Measurements from ENCODE around the gene NDUFA8. TPM values are rescaled to one million over a fixed set of nuclear protein-coding genes. Genes with fewer than 3 reads are reported as not detected.
A peak's percentile ranks its signal among the peaks of the same experiment; 100 is the strongest.

Gene NDUFA8
- total and polyA plus RNA-seq, 2 experiments from 2014 or later, result 36.6 to 144 TPM

DNA sequence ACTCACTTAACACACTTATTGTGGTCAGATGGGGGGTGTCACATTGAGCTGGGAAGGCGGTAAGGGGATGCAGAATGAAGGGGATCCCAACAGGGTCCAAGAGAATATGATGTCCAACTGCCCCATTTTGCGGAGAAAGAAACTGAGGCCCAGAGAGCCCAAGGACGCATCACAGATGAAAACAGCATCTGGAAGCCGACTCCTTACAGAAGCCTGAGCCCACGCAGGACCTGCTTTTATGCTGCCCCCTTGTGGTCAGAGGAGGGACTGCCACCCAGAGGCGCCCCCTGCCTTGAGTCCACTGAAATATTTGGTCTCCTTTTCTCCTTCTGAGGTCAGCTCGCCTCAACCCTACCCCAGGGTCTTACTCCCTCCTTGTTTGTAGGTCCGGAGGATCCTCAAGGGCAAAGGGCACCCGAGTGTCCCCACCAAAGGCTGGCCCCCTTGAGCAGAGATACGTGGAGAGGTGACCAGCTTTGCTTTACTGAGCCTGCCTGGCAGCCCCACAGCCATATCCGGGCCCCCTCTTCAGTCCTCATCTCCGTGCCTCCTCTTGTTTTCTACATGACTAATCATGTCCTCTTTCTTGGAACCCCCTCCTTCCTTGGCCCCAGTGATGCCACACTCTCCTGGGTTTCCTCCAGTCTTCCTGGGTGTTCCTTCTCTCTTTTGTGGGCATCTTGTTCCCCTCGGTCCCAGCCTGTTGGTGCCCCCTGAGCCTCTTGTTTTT lies 36.5 kb downstream of the NDUFA8 start:
- no peaks in the 10 kb centered on the region for H3K79me2 ChIP-seq (replicated peaks; ENCODE audit: insufficient read depth)
- H3K36me3 ChIP-seq (ENCODE audit: insufficient read depth), result no peaks in the 10 kb centered on the region
- ATAC-seq (peak; percentile 22), DNase-seq (ENCODE audit: low spot score) (peak; percentile 85)
- no peaks in the 10 kb centered on the region for H4K20me1 ChIP-seq (replicated peaks; ENCODE audit: insufficient read depth)
- no peak overlapping the region for H3K4me2 ChIP-seq
- no peak overlapping the region for H3K4me3 ChIP-seq
- H3K4me1 ChIP-seq (ENCODE audit: insufficient read depth), result peaks cover 12% of the 10 kb centered on the region
- Mint-ChIP-seq H3K4me1 (peaks cover 17% of the 10 kb centered on the region; the same call in 2 of the 3 replicates), H3K36me3 (ENCODE audit: low read depth) (no peaks in the 10 kb centered on the region), H3K27ac (no peak overlapping the region), H3K4me3 (no peak overlapping the region), H3K9me3 (no peaks in the 10 kb centered on the region; the same call in 2 of the 3 replicates), H3K27me3 (ENCODE audit: insufficient read depth, low read depth, poor library complexity) (peaks cover 38% of the 10 kb centered on the region)
- peaks cover 30% of the 10 kb centered on the region for H3K27me3 ChIP-seq (ENCODE audit: insufficient read depth)
- H3F3A ChIP-seq (replicated peaks; ENCODE audit: low read depth), result no peaks in the 10 kb centered on the region
- no peaks in the 10 kb centered on the region for H3K9me2 ChIP-seq (ENCODE audit: insufficient read depth)
- H3K27ac ChIP-seq (ENCODE audit: low read depth), result no peak overlapping the region
- 0 out of 2 replicates have a peak, but pooled peaks have one; percentile 24 for TF ChIP-seq CREB1 (CRISPR knock-in tag; IDR thresholded peaks at IDR 0.05; ENCODE audit: low read depth)
- TF ChIP-seq, protein P1, sequence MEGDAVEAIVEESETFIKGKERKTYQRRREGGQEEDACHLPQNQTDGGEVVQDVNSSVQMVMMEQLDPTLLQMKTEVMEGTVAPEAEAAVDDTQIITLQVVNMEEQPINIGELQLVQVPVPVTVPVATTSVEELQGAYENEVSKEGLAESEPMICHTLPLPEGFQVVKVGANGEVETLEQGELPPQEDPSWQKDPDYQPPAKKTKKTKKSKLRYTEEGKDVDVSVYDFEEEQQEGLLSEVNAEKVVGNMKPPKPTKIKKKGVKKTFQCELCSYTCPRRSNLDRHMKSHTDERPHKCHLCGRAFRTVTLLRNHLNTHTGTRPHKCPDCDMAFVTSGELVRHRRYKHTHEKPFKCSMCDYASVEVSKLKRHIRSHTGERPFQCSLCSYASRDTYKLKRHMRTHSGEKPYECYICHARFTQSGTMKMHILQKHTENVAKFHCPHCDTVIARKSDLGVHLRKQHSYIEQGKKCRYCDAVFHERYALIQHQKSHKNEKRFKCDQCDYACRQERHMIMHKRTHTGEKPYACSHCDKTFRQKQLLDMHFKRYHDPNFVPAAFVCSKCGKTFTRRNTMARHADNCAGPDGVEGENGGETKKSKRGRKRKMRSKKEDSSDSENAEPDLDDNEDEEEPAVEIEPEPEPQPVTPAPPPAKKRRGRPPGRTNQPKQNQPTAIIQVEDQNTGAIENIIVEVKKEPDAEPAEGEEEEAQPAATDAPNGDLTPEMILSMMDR (conservative IDR thresholded peaks at IDR 0.05; ENCODE audit: low read depth in 2 of 2), result peak; percentile 99 to 100
- TF ChIP-seq, protein P2, sequence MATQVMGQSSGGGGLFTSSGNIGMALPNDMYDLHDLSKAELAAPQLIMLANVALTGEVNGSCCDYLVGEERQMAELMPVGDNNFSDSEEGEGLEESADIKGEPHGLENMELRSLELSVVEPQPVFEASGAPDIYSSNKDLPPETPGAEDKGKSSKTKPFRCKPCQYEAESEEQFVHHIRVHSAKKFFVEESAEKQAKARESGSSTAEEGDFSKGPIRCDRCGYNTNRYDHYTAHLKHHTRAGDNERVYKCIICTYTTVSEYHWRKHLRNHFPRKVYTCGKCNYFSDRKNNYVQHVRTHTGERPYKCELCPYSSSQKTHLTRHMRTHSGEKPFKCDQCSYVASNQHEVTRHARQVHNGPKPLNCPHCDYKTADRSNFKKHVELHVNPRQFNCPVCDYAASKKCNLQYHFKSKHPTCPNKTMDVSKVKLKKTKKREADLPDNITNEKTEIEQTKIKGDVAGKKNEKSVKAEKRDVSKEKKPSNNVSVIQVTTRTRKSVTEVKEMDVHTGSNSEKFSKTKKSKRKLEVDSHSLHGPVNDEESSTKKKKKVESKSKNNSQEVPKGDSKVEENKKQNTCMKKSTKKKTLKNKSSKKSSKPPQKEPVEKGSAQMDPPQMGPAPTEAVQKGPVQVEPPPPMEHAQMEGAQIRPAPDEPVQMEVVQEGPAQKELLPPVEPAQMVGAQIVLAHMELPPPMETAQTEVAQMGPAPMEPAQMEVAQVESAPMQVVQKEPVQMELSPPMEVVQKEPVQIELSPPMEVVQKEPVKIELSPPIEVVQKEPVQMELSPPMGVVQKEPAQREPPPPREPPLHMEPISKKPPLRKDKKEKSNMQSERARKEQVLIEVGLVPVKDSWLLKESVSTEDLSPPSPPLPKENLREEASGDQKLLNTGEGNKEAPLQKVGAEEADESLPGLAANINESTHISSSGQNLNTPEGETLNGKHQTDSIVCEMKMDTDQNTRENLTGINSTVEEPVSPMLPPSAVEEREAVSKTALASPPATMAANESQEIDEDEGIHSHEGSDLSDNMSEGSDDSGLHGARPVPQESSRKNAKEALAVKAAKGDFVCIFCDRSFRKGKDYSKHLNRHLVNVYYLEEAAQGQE (IDR thresholded peaks at IDR 0.05; ENCODE audit: unreplicated experiment), result no peak
- H2AFZ ChIP-seq, result peak overlapping the region; percentile 72; the same call in 1 of the 2 replicates

DNA sequence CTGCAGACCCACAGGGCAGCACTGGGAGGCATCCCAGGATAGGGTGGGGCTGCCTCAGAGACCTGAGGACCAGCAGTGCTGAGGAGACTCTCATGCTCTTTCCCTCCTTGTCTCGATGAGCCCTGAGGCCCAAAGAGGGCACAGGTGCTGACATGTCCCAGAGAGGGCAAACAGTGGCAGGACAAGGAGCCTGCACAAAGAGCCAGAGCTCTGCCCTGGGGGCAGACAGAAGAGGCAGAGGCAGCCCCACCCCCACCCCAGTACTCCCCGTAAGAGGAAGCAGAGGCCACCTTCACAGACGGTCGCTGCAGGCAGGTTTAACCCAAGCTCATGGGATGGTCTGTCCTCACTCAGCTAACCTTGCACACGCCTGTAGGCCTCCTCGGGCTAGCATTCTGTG lies 37.1 kb downstream of the NDUFA8 start:
- Histone ChIP-seq H3K36me3 (ENCODE audit: insufficient read depth) (no peaks in the 10 kb centered on the region), H3K9me2 (ENCODE audit: insufficient read depth) (no peaks in the 10 kb centered on the region), H2AFZ (no peak overlapping the region), H3K27ac (ENCODE audit: low read depth) (no peak overlapping the region), H3K27me3 (ENCODE audit: insufficient read depth) (peaks cover 24% of the 10 kb centered on the region), H3K4me2 (no peak overlapping the region), H3F3A (replicated peaks; ENCODE audit: low read depth) (no peaks in the 10 kb centered on the region), H3K79me2 (replicated peaks; ENCODE audit: insufficient read depth) (no peaks in the 10 kb centered on the region), H3K4me3 (no peak overlapping the region), H4K20me1 (replicated peaks; ENCODE audit: insufficient read depth) (no peaks in the 10 kb centered on the region), H3K4me1 (ENCODE audit: insufficient read depth) (peaks cover 11% of the 10 kb centered on the region)
- no peak overlapping the region for H3K27ac Mint-ChIP-seq
- no peak overlapping the region for H3K4me3 Mint-ChIP-seq
- TF ChIP-seq, protein P2 (IDR thresholded peaks at IDR 0.05; ENCODE audit: unreplicated experiment), result no peak
- TF ChIP-seq, protein P3, sequence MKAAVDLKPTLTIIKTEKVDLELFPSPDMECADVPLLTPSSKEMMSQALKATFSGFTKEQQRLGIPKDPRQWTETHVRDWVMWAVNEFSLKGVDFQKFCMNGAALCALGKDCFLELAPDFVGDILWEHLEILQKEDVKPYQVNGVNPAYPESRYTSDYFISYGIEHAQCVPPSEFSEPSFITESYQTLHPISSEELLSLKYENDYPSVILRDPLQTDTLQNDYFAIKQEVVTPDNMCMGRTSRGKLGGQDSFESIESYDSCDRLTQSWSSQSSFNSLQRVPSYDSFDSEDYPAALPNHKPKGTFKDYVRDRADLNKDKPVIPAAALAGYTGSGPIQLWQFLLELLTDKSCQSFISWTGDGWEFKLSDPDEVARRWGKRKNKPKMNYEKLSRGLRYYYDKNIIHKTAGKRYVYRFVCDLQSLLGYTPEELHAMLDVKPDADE (IDR thresholded peaks at IDR 0.05), result no peak
- no peaks in the 10 kb centered on the region for H3K36me3 Mint-ChIP-seq (ENCODE audit: low read depth)
- no peak for ATAC-seq
- DNase-seq (ENCODE audit: low spot score), result no peak
- H3K9me3 Mint-ChIP-seq, result no peaks in the 10 kb centered on the region; the same call in 2 of the 3 replicates
- peaks cover 15% of the 10 kb centered on the region; the same call in 2 of the 3 replicates for H3K4me1 Mint-ChIP-seq
- H3K27me3 Mint-ChIP-seq (ENCODE audit: insufficient read depth, low read depth, poor library complexity), result peaks cover 34% of the 10 kb centered on the region

Measured in GM23338 (cell line).